ENCODE data around the gene RABL2A.
"Not testable (repeated sequence)": the region's sequence is repeated elsewhere in the genome, so short reads cannot be mapped to it uniquely, and the experiment has no call there.

Gene RABL2A

DNA sequence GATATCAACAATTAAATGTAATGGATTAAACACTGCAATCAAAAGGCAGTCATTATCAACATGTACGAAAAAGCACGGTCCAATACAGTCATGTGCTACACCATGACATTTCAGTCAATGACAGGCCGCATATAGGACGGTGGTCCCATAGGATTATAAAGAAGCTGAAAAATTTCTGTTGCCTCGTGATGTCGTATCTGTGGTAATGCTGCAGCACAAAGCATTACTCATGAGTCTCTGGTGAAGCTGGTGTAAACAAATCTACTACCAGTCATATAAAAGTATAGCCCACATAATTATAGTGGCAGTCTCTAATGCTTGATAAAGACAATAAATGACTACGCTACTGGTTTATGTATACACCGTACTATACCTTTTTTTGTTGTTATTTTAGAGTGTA lies 58.4 kb downstream of the RABL2A start:
- no peak for DNase-seq (ENCODE audit: low read depth, low spot score)

- DNase-seq (ENCODE audit: low read depth, low spot score): no peak
These were observed 59.5 kb downstream of the RABL2A start for GRCh38 chr2:113686537-113686936.

DNA sequence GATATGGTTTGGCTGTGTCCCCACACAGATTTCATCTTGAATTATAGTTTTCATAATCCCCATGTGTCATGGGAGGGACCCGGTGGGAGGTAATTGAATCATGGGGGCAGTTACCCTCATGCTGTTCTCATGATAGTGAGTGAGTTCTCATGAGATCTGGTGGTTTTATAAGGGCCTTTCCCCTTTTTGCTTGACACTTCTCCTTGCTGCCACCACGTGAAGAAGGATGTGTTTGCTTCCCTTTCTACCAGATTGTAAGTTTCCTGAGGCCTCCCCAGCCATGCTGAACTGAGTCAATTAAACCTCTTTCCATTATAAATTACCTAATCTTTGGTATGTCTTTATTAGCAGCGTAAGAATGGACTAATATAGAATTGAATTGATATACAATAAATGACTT lies 63.8 kb downstream of the RABL2A start:
- not testable (repeated sequence) for DNase-seq (ENCODE audit: low read depth, low spot score)
